T-helper 2 cell treated with Interferon-gamma antibody and Interleukin-4, amounts not matched to agents 5 μg/mL and 100 μg/mL, for 36 hours (primary cell): ENCODE results near the gene KLRK1.
A peak's percentile ranks its signal among the peaks of the same experiment; 100 is the strongest.
"Not testable (repeated sequence)": the region's sequence is repeated elsewhere in the genome, so short reads cannot be mapped to it uniquely, and the experiment has no call there.

ENCODE experiments used
- DNase-seq: peaks from one replicate; pipeline ENCODE4 v3.0.0; 2021; ENCODE audit warnings: low spot score
- H3K27ac Mint-ChIP-seq: one replicate; pipeline ENCODE4 v1.8.0; 2021; ENCODE audit warnings: mild to moderate bottlenecking, mixed read lengths
- H3K27me3 Mint-ChIP-seq: one replicate; pipeline ENCODE4 v1.8.0; 2021; ENCODE audit warnings: low read depth, mixed read lengths
- H3K36me3 Mint-ChIP-seq: one replicate; pipeline ENCODE4 v1.8.0; 2021; ENCODE audit warnings: low read depth, mixed read lengths
- H3K4me1 Mint-ChIP-seq: one replicate; pipeline ENCODE4 v1.8.0; 2021; ENCODE audit warnings: low read depth, mixed read lengths
- H3K4me3 Mint-ChIP-seq: one replicate; pipeline ENCODE4 v1.8.0; 2022; ENCODE audit warnings: mild to moderate bottlenecking, moderate library complexity, mixed read lengths
- H3K9me3 Mint-ChIP-seq: one replicate; pipeline ENCODE4 v1.8.0; 2021; ENCODE audit warnings: mixed read lengths

Gene KLRK1

GRCh38 chr12:10374624-10375018 is 15.2 kb downstream of the KLRK1 start:
- DNase-seq: no peak
- Mint-ChIP-seq H3K4me3 (no peak overlapping the region), H3K36me3 (no peaks in the 10 kb centered on the region), H3K4me1 (peaks cover 8% of the 10 kb centered on the region), H3K27ac (no peak overlapping the region), H3K9me3 (no peaks in the 10 kb centered on the region), H3K27me3 (peaks cover 12% of the 10 kb centered on the region)

DNA sequence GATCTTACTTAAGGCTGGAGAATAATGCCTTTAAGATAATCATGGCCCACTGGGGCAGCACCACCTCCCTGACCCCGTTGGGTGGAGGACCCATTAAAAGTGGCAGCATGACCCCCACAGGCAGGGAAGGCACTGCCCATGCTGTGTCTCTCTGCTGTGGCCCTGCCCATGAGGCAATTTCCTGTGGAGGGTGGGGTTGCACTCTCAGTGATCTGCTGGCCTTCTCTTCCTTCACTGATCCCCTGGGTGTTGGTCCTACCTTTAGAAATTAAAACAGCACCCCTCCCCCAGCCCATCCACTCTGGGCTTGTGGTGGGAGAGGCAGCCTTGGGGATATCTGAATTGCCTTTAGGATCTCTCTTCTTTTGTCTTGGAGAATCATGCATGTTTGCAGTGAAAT is 17.3 kb downstream of the KLRK1 start:
- Mint-ChIP-seq H3K27me3 (peaks cover 18% of the 10 kb centered on the region), H3K27ac (no peak overlapping the region), H3K36me3 (no peaks in the 10 kb centered on the region), H3K4me3 (no peak overlapping the region), H3K9me3 (peaks cover 4% of the 10 kb centered on the region), H3K4me1 (peaks cover 10% of the 10 kb centered on the region)
- DNase-seq: no peak

GRCh38 chr12:10371893-10372535 is 17.8 kb downstream of the KLRK1 start:
- not testable (repeated sequence) for H3K27ac Mint-ChIP-seq, H3K9me3 Mint-ChIP-seq, H3K36me3 Mint-ChIP-seq, H3K4me3 Mint-ChIP-seq, DNase-seq
- peaks cover 10% of the 10 kb centered on the region for H3K4me1 Mint-ChIP-seq
- peaks cover 18% of the 10 kb centered on the region for H3K27me3 Mint-ChIP-seq

GRCh38 chr12:10369557-10370415 is 20.1 kb downstream of the KLRK1 start:
- Mint-ChIP-seq H3K4me3 (no peak overlapping the region), H3K36me3 (no peaks in the 10 kb centered on the region), H3K27me3 (peaks cover 16% of the 10 kb centered on the region), H3K9me3 (peaks cover 4% of the 10 kb centered on the region), H3K4me1 (peaks cover 10% of the 10 kb centered on the region), H3K27ac (no peak overlapping the region)
- DNase-seq: no peak

- no peaks in the 10 kb centered on the region for H3K36me3 Mint-ChIP-seq
- peaks cover 9% of the 10 kb centered on the region for H3K4me1 Mint-ChIP-seq
- no peak overlapping the region for H3K27ac Mint-ChIP-seq
- no peak for DNase-seq
- H3K4me3 Mint-ChIP-seq: no peak overlapping the region
- peaks cover 11% of the 10 kb centered on the region for H3K27me3 Mint-ChIP-seq
- H3K9me3 Mint-ChIP-seq: peaks cover 4% of the 10 kb centered on the region
These were observed 21.4 kb downstream of the KLRK1 start for GRCh38 chr12:10368206-10369171.

- not testable (repeated sequence) for H3K9me3 Mint-ChIP-seq, H3K4me1 Mint-ChIP-seq, H3K36me3 Mint-ChIP-seq, DNase-seq, H3K4me3 Mint-ChIP-seq, H3K27ac Mint-ChIP-seq, H3K27me3 Mint-ChIP-seq
These were observed 22.1 kb downstream of the KLRK1 start for GRCh38 chr12:10367714-10368113.

DNA sequence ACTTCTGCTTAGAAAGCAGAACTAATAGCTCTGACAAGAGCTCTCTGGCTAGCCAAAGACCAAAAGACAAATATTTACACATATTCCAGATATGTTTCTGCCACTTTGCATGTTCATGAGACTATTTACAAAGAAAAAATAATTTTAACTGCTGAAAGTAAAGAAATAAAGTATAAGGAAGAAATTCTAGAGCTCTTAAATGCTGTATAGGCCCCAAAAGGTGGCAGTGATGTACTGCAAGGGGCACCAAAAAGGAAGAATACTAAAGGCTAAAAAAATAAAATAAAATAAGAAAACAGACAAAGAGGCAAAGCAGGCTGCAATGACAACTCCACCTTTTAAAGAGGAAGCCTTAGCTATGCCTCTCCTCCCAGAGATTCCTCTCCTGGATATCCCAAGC is 23.0 kb downstream of the KLRK1 start:
- Mint-ChIP-seq H3K4me3 (no peak overlapping the region), H3K27me3 (peaks cover 6% of the 10 kb centered on the region), H3K36me3 (no peaks in the 10 kb centered on the region), H3K9me3 (peaks cover 4% of the 10 kb centered on the region), H3K4me1 (peaks cover 2% of the 10 kb centered on the region), H3K27ac (no peak overlapping the region)
- DNase-seq: no peak

DNA sequence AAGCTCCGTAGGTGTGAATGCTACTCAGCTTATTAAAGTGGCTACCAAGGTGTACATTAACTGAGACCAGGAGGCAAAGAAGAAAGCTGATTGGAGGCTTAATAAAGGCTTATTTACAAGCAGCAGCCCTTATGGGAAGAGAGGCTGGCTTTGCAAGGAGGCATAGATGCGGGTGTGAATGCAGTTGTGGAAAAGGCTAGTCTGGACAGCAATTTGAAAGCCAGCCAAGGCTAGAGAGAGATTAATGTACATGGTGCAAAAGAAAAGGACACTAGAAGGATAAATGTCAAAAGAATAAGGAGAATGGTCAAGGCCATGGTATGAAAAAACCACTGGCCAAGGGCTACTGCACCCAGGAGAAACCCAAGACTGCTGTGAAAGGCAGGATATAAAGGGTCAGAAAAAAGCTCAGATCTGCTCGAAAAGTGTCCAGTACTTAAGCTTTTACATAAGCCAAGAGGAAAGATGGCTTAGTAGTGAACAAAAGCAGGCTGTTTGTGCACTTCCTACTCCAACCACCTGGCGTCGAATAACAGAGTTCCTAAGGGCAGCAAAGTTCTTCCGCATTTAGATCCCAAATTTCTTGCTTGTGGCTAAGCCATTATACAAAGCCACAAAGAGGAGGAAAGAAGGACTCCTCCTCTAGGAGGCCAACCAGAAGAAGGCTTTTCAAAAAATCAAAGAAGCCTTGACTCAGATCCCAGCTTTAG is 24.0 kb downstream of the KLRK1 start:
- DNase-seq: no peak
- Mint-ChIP-seq H3K36me3 (no peaks in the 10 kb centered on the region), H3K27me3 (peaks cover 9% of the 10 kb centered on the region), H3K27ac (no peak overlapping the region), H3K4me3 (no peak overlapping the region), H3K9me3 (peaks cover 4% of the 10 kb centered on the region), H3K4me1 (peaks cover 4% of the 10 kb centered on the region)

DNA sequence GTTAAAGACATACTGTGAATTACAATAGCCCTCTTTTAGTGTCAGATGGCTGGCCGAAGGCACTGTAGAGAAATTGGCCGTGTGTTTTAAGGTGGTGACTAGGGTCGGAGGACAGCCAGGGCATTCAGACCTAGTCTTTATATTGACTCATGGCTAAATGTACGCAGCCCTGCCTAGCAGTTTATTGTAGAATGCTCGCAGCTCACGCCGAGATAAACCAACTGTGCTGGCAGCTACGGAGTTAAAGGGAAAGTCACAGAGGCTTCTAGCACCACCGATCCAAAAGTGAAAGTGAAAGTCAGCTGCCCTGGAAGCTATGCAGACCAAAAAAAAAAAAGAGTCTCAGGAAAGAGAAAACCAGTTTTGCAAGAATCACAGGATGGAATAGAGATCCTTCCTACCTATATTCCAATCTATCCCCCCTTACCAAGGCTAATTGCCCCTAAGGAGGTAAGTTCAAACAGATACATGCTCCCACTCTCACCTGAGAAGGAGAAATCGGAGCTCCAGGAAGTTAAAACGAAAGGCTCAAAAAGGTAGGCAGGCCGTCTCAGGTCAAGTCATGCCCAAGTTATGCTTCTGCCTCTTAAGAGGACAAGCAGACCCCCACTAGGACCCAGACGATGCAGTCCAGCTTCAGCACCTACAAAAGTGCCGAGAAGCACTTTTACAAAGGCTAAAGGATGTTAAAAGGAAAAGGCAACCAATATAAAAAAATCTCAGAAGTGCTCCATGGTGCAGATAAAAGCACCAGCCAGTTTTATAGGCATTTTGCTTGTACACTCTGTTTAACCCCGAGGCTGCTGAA is 24.8 kb downstream of the KLRK1 start:
- DNase-seq: peak; percentile 42
- peaks cover 11% of the 10 kb centered on the region for H3K27me3 Mint-ChIP-seq
- H3K4me1 Mint-ChIP-seq: peaks cover 4% of the 10 kb centered on the region
- no peak overlapping the region for H3K4me3 Mint-ChIP-seq
- peaks cover 4% of the 10 kb centered on the region for H3K9me3 Mint-ChIP-seq
- H3K27ac Mint-ChIP-seq: no peak overlapping the region
- no peaks in the 10 kb centered on the region for H3K36me3 Mint-ChIP-seq

DNA sequence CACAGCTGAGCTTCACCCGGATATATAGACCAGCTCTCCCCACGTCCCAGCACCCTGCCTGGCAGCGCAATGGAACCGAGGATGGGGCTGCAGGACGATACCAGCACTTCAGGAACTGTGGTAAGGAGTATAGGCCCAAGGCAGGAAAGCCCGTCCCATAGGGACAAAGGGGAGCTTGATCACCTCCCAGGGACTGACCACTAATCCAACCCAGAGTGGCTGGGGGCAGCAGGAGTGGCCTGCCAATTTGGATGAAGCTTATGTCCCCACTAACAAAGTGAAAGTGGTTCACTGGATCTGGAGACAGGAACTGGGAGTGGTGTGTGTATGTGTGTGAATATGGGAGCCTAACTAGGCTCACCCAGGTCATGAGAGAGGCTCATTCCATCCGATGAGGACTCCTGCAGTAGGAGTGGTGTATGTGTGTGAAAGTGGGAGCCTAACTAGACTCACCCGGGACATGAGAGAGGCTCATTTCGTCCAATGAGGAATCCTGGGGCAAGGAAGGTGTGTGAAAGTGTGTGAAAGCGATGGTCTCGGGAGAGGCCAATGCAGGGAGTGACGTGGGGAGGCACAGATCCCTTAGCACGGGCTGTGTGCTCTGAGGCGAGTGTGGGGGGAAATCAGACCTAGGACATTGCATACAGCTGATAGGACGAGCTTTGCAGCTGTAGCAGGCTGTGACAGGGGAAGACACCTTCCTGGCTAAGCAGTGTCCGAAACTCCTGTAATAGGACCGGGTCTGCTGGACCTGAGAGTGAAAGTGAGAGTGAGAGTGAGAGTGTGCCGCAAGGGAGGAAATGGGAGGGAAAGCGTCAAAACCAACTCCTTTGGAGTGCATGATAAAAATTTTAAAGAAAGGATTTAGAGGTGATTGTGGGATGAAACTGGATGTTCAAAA is 25.7 kb downstream of the KLRK1 start:
- peaks cover 4% of the 10 kb centered on the region for H3K9me3 Mint-ChIP-seq
- peak; percentile 30 for DNase-seq
- no peaks in the 10 kb centered on the region for H3K36me3 Mint-ChIP-seq
- H3K4me3 Mint-ChIP-seq: no peak overlapping the region
- peaks cover 4% of the 10 kb centered on the region for H3K4me1 Mint-ChIP-seq
- H3K27me3 Mint-ChIP-seq: peaks cover 11% of the 10 kb centered on the region
- H3K27ac Mint-ChIP-seq: no peak overlapping the region

GRCh38 chr12:10363658-10363913 is 26.3 kb downstream of the KLRK1 start:
- DNase-seq: no peak
- no peaks in the 10 kb centered on the region for H3K36me3 Mint-ChIP-seq
- no peak overlapping the region for H3K27ac Mint-ChIP-seq
- H3K4me3 Mint-ChIP-seq: no peak overlapping the region
- H3K9me3 Mint-ChIP-seq: peaks cover 4% of the 10 kb centered on the region
- H3K27me3 Mint-ChIP-seq: peaks cover 13% of the 10 kb centered on the region
- peaks cover 2% of the 10 kb centered on the region for H3K4me1 Mint-ChIP-seq
